Limb (tissue), 2 donors: Measurements from ENCODE around the gene PLA1A.

Experiments
- DNase-seq, 2 donors: peaks; one replicate each; pipeline ENCODE4 v3.0.0-alpha.2; 2016; ENCODE audit errors: extremely low spot score in 2 of 2

PLA1A gene

DNA sequence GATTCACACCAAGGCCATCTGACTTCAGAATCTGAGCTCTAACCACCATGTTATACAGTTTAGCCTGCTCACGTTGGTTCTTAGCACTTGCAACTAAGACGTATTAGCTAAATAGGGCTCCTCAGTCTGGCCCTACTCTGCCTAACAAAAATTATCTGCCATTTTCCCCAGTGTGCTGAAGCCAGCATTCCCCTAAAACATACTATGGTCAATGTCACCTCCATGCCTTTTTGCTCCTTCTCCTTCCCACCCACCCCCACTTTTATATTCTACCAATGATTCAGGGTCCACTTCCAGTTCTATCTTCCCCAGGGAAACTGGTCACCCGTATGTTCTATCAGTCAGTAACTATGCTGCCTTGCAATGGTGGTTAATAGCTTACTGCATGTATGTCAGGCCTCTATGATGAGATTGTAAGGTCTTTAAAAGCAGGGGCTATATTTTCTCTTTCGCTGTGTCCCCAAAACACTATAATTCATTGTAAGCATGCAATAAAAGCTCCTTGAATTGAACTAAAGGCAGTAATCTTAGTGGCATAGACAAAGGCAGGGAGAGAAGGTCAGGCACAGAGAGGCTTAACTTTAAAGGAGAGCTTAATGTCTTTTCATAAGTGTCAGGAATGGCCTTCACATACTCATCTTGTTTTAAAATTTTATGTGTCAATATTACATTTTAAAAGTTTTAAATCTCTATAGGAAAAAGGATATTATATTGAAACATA, 39.4 kb downstream of the PLA1A start:
- DNase-seq, result no peak

DNA sequence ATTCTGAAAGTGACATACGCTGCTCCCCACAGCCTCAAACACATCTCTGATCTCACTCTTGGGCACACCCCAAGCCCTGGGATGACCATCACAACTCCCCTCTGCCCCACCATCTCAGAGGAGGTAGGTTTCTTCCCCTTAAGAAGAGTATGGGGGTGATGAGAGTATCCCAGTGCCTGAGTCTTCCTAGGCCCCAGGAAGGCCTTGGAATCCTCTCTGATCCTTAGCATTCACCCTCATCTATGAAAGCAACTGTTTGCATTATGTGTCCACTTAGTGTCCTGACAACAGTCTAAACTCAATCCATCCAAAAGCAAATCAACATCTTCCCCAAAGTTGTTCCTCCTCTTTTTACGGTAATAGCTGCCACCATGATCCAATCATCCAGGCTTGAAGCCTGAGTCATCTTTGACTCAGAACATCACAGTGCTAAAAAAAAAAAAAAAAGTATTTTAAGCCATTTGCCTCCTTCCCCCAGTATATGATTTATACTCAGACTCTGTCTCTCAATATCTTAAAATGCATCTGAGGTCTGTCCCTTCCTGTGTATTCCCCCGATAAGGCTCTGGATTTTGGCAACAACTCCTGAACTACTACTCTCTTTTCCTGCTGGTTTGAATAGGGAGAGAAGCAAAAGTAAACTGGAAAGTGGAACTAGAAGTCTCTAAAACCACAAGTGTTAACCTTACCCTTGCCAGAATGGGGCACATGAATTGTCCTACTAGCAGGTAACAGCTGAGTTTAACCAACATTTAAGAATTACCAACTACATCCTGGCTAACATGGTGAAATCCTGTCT, 40.2 kb downstream of the PLA1A start:
- no peak for DNase-seq

DNA sequence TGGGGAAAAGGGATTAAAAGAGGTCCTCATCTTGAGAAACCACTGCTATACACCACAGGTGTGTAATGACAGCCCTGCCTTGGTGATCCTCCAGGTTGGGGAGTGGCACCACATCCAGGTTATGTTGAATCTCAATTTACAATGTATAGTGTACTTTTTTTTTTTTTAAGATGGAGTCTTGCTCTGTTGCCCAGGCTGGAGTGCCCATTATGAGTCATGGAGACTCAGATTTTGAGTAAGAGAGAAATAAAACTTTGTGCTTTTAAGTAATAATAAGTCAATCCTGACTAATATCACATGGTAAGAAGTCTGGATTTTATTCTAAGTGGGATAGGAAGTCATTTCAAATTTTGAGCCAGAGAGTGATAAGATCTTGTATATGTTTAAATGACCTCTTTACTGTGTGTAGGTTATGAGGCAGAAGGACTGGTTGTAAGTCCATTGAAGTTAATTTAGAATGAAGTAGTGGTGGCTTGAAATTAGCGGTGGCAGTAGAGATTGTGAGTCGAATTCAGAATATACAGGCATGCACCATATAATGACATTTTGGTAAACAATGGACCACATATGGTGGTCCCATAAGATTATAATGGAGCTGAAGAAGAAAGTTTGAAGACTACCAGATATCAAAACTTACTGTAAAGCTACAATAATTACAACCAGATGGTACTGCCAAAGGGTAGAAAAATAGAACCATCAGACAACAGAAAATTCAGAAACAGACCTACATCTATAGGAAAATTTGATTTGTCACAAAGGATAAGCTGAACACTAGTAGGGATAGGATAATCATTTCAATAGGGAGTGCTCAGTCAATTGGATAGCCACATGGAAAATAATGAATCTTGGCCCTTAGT, 42.0 kb downstream of the PLA1A start:
- no peak for DNase-seq

DNA sequence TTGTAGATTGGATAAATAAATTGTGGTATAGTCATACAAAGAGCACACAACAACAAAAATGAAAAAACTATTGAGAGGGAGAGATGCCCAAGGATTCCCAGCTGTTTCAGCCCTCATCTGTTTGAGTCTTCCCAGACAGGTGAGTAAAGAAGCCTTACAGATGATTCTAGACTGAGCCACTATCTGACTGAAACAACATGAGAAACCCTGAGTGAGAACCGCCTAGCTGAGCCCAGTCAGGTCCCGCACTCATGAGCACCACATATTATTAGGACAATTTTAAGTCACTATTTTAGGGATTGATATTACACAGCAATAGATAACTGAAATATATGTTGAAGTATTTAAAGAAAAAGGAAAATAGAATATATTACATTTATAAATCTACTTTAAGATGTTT, 43.7 kb downstream of the PLA1A start:
- no peak for DNase-seq

DNA sequence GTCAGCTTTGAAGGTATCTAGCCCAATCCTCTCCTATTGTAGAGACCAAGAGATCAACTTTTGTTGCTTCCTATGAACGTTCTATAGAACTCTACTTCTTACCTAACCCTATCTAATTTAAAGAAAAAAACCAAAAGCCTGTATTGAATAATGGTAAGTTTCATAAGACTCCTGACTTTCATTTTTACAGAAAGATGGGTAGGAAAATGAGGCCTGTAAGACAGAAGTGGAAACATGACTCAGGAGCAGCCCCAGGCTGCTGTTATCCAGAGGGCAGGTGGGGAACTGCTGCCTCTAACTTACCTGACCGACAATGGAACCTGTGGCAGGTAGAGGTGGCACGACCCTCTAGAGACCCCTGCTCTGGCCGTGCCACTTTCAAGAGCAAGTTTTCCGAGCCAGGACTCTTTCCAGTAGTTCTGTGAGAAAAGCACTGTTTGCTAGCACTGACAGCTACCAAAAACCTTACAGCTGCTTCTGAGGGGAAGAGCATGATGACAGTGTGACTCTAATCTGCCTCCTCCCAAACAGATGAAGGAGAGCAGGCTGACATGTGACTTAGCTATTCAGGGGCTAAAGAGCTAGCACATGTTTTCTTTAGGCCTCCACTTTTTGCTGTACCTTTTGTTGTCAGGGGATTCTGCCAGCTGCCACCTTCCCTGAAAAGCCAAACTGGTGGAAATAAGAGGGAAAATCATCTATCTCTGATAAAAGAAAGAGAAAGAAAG, 45.2 kb downstream of the PLA1A start:
- no peak for DNase-seq

DNA sequence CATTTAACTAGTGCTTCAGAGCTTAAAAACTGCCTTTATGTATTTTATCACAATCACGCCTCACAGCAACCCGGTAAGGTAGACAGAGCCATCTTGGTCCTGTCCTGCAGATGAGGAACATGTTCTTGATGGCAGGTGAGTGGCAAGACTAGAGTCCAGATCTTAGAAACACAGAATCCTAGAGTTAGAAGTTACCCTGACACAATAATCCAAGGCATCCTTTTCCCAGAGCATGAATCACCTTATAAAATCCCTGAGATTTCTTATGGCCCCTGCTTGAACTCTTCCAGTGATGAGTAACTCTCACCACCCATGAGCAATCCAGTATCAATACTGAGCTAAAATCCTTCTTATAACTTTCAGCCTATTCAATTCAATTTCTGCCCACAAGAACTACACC, 45.8 kb downstream of the PLA1A start:
- no peak for DNase-seq

DNA sequence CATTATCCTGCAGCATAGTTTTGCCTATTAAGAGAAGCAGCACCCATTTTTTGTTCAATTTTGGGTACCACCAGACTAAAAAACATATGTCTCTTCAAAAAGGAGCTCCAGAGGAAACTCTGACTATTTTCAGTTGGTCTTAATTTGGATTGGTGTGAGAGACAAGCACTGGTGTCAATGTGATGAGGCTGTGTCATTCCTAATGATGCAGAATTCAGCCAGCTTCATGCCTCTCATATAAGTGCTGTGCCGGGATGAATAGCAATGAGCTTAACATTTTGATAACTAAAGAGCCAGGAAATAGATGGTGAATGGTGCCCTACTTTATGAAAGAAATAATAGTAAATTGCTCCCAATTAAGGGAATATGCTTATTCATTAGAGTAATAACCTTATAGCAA, 46.8 kb downstream of the PLA1A start:
- DNase-seq, result no peak

DNA sequence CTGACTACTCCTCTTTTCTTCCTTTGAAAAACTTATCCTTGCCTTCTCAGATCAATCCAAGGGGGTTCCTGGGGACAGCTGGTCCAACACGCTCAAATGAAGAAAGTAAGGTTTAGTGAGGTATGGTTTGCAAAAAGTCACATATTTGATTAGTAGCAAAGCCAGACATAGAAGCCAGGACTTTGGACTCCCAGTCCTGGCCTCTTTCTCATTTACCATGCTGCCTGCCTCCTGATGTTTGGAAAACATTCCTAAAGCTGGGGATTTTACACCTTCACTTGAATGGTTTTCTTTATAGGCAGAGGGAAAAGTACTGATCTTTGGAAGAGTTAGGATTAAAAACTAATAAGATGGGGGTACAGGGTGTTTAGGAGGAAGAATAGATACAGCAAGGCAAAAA, 48.1 kb downstream of the PLA1A start:
- no peak for DNase-seq

DNA sequence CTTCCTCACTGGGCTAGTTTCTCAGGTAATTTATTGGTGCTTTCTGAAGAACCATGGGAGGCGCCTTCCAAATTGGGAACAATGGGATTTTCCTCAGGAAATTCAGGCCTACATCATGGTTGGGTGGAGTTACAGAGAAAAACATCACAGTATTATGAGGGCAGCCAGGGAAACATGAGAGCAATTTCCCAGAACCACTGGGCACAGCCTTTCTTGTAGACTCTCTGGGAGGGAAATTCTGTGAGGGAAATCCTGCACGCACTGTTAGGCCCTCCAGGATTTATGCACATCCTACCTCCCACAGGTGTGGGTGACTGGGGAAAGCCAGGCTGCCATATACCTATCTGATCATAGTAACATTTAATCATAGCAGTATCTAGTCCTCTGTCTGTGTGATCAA, 49.5 kb downstream of the PLA1A start:
- DNase-seq, result no peak

DNA sequence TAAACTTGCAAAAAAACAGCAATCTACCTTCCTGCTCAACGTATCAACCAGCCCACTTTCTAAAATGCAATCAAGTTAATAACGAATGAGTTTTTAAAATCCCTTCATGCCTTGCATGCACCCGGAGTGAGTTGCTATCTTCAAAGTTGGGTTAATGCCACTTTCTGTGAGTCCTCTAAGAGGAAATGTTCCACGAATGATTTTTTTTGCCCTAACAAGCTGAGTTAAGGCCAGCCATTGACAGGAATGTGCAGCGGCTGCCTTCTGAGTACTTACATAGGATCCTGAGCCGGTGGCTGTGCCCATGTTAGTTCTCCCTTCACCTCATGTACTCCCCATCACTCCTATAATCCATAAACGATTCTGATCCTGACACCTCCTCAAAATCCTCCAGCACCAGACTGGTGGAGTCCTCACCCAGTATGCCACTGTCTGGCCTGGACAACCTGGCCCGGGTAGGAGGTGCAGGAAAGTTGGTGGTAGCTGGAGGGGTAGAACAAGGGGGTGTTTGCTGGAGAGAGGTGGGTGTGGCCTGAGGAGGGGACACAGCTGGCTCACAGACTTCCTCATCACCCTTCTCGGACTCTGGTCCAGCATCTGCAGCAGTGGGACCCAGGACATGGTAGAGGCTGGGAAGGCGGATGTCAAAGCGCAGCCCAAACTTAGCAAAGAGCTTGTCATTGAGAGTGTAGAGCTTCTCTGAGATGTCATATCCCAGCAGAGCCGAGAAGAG, 50.3 kb downstream of the PLA1A start:
- no peak for DNase-seq

DNA sequence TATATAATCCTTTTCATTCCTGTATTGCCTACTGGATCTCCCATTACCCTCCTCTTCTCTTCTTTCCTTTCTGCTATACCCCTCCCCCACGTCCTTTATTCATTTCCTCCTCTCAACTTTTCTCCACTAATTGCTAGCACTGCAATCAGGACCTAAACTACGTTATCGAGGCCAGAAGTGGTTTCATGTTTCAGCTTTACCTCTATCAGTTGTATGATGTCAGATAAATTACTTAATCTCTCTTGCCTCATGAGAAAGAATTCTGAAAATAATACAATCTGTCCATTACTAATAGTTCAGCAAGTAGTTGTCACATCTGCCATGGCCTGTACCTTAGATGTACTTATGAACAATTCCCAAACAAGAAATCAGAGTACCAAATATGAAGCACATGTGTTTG, 52.1 kb downstream of the PLA1A start:
- no peak for DNase-seq

DNA sequence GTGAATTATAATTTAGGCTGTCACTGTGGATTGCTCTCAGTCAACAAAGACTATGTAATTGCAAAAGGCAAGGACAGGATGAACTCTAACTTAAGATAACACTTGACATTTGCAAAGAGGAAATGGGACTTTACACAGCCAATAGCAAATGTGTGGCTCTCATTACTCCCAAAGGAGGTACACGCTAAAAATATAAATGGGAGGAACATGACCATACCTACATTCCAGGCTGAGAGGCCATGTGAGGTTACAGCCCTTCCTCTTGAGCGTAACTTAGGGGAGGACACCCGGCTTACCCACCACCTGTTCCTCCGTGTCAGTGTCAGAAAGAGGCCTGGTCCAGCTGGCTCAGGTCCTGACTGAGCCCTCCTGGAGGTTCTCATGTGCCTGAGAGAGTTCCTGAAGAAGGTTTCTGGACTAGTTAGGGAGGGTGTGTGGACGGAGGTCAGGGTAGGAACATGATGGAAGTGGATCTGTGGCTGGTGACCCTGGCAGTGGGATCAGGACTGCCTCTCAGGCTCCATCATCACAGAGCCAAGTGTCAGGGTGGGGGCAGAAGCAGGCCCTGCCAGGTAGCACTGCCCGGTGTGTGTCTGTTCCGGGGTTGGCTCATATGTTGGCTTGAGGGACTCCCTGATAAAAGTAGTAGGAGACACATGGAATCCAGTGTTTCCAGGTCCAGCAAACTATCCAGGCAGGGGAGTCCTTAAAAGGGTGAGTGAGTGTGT, 54.8 kb downstream of the PLA1A start:
- DNase-seq, result peak in 1 of 2 donors; percentile 44

DNA sequence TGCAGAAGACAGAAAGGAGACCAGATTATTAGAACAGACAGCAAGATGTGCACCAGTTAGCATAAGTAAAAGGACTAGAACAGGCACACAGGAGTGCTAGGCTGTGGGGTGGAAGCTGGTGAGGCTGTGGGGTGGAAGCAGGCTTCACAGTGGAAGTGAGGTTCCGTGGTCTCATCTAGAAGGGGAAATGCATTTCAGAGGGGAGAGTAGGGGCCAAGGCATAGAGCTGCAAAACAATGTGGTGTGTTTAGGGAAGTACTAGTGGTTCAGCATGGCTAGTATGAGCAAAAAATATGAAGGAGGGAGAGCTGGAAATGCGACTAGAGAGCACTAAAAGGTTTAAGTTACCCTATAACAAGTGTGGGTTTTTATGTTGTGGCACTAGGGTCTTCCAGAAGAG, 56.2 kb downstream of the PLA1A start:
- no peak for DNase-seq

DNA sequence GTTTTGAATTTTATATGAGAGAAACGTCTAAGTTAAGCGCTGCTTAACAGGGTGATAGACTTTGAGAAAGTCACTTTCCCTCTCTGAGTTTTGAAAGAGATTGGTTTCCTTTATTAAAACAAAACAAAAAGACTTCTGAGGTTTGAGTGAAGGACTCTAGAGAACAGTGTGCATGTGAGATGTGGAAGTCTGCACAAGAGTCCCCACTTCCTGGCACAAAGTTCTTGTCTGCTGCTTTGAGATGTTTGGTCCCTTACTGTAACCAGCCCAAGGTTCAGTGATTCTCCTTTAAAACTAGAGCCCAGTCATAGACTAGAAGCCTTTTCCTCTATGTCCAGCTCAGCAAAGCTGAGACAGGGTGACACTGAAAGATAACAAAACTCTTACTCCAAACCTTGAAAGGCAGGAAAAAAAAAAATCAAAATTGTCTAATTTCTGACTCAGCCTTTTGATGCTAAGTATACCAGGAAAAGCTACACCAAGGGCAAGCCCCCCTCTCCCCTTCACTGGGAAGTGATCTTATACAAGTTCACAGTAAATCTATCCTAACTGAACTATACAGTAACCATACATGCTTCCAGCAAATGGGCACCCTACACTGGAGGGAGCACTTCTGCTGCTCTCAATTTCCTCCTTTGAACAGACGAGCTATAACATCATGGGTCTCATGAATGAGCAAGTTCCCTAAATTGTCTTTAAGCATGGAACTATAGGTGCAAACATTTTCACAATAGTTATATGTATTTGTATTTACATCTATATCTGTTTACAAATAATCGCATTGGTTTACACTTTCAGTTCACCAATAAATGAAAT, 60.4 kb downstream of the PLA1A start:
- DNase-seq, result no peak

DNA sequence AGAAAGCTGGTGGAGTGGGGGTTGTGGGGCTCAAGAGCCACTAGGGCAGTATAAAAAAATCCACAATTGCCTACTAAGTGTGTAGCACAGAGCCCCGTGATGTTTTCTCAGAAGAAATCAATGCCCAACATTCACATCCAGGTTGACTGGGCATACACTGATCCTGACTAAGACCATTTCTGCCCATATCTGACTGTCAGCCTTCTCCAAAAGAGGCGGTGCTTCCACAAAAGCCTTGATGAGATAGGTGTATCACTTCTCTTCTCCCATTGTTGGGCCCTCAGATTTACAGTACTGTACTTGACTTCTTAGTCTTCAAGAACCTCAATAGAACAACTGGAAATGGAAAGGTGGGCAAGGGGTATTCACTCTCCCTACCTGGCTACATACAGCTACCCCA, 61.3 kb downstream of the PLA1A start:
- no peak for DNase-seq

DNA sequence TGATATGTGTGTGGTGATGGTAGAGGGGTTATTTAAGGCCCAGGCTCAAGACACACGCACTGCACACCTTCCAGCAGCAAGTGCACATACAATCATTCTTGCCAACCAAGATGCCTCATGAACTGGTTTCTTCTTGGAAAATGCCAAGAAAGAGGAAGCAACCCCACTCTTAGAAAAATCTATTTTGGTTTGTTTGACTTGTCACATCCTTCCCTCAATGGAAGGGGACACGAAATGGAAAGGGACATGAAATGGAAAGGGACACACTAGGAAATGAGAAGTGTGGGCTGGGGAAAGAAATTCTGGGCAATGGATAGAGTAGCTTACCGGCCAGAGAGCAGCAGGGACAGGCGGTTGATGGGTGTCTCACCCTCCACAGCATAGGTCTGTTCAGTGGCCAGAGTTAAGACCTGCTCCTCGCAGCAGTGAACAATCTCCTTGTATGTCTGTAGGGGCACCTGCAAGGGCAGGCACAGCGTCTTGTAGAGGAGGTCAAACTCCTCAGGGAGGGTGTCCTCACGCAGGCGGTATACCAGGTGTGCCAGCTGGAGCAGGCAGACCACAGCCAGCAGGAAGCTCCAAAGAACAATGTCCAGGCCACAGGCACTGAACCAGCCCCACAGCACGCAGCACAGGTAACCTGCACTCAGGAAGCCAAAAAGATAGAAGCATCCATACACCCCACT, 62.1 kb downstream of the PLA1A start:
- DNase-seq, result no peak

DNA sequence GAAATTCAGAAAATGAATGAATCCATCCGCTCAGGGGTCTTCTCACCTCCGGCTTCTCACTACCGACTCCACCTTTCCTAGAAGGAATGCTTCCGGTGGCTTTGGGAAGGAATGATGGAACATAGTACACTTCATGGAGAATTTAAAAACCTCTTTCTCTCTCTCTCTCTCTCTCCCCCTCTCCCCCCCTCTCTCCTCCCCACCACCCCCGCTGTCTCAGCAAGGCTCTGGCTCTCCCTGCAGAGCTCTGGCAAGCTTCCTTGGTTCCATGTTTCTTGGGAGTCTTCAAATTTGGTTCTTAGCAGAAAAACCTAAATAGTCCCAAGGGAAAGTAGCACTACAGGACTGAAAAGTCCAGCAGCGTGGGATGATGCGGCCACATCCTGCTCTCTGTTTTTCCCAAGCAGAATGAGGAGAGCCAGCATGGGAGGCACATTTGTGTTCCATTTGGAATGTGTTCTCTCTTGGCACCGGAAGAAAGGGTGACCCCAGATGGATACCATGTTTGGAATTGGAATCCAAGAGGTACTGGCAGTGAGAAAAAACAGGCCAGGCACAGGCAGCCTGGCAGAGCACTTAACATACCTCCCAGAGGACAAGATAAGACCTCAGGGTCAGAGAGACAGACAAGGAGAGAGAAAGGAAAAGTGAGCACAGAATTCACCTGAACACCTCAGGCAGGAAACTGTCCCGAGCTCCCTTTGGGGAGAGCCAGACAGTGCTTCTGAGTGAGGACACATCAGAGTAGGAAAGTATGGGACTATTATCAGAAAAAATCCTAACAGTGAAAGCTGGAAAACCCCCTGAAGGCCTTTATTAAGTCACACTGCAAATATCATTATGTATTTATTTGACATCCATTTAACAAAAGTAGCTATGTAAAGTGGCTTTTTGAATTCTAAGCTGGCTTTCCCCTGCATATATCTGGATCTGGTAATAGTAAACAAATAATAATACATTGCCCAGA, 63.1 kb downstream of the PLA1A start, which contains the start of gene POPDC2:
TSS of gene POPDC2 (minus strand) at position 116 of the 967 bp plus-strand sequence. CDS start 166 bp downstream, outside the sequence.
- no peak for DNase-seq
